Mesothelial cell of epicardium (in vitro differentiated cells): Measurements from ENCODE around the gene SLC26A5. TPM values are rescaled to one million over a fixed set of nuclear protein-coding genes. Genes with fewer than 3 reads are reported as not detected.

Experiments
- DNase-seq, 2 experiments: peaks; one replicate each; pipeline ENCODE4 v3.0.0; 2021; ENCODE audit warnings: low spot score in 2 of 2; ENCODE audit not compliant: unreplicated experiment in 2 of 2
- H3K27ac Mint-ChIP-seq: 2 replicates; pipeline ENCODE4 v1.8.0; 2021; ENCODE audit warnings: mixed read lengths
- H3K27me3 Mint-ChIP-seq: 2 replicates; pipeline ENCODE4 v1.8.0; 2021; ENCODE audit warnings: low read depth, mixed read lengths
- H3K36me3 Mint-ChIP-seq: 2 replicates; pipeline ENCODE4 v1.8.0; 2021; ENCODE audit warnings: mixed read lengths
- H3K4me1 Mint-ChIP-seq: 2 replicates; pipeline ENCODE4 v1.8.0; 2021; ENCODE audit warnings: mixed read lengths
- H3K4me3 Mint-ChIP-seq: 2 replicates; pipeline ENCODE4 v1.8.0; 2021; ENCODE audit warnings: mild to moderate bottlenecking, moderate library complexity, mixed read lengths
- H3K9me3 Mint-ChIP-seq: 2 replicates; pipeline ENCODE4 v1.8.0; 2021; ENCODE audit warnings: mixed read lengths
- total RNA-seq: library from RNA; stranded (reverse); gene quantifications from 3 replicates; pipeline ENCODE4 v1.2.1, GENCODE V29; 2021
- TF ChIP-seq, protein P1 (sequence below): fragments of 200-600 bp; sonication (generic); IDR thresholded peaks from one replicate; pipeline ENCODE4 v1.5.0; 2021; ENCODE audit warnings: antibody characterized with exemption; ENCODE audit not compliant: unreplicated experiment

SLC26A5 gene
- total RNA-seq, 1 donor from 2014 or later: not detected

DNA sequence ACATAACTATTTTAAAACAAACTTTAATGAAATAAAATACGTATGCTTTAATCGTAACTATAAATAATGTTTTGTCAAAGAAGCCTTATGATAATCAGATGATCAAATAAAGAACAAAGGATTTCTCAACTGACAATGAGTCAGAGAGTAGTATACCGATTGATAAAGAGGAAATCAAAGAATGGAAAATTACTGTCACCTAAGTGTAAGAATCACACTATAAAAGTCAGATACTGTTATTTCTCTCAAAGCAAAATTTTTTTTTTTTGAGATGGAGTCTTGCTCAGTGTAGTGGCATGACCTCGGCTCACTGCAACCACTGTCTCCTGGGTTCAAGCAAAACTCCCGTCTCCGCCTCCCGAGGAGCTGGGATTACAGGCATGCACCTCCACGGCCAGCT, 120.3 kb downstream of the SLC26A5 start:
- Mint-ChIP-seq H3K36me3 (peaks cover 22% of the 10 kb centered on the region), H3K27ac (no peak overlapping the region), H3K27me3 (no peaks in the 10 kb centered on the region), H3K4me3 (no peak overlapping the region), H3K9me3 (no peaks in the 10 kb centered on the region), H3K4me1 (no peaks in the 10 kb centered on the region)
- no peak for DNase-seq
- TF ChIP-seq, protein P1, sequence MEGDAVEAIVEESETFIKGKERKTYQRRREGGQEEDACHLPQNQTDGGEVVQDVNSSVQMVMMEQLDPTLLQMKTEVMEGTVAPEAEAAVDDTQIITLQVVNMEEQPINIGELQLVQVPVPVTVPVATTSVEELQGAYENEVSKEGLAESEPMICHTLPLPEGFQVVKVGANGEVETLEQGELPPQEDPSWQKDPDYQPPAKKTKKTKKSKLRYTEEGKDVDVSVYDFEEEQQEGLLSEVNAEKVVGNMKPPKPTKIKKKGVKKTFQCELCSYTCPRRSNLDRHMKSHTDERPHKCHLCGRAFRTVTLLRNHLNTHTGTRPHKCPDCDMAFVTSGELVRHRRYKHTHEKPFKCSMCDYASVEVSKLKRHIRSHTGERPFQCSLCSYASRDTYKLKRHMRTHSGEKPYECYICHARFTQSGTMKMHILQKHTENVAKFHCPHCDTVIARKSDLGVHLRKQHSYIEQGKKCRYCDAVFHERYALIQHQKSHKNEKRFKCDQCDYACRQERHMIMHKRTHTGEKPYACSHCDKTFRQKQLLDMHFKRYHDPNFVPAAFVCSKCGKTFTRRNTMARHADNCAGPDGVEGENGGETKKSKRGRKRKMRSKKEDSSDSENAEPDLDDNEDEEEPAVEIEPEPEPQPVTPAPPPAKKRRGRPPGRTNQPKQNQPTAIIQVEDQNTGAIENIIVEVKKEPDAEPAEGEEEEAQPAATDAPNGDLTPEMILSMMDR: no peak

Other genes with a start within 250 kb of the SLC26A5 start
- 64.0 to 68.6 TPM (median 65.1 TPM) in 3 replicates for gene PMPCB, start 148.8 kb downstream of the SLC26A5 start, total RNA-seq
- 31.1 to 36.0 TPM (median 31.1 TPM) in 3 replicates for gene DNAJC2, start 101.4 kb downstream of the SLC26A5 start, total RNA-seq
- 86.5 to 89.0 TPM (median 87.0 TPM) in 3 replicates for gene PSMC2, start 98.6 kb downstream of the SLC26A5 start, total RNA-seq